ENCODE results near the gene KCNK5.

- TF ChIP-seq MAX (IDR thresholded peaks at IDR 0.05) (no peak), FOXA1 (IDR thresholded peaks at IDR 0.05) (no peak), REST (IDR thresholded peaks at IDR 0.05) (no peak), CTCF (IDR thresholded peaks at IDR 0.05; ENCODE audit: low read depth, low read length, missing input control) (no peak)
Observed at GRCh38 chr6:39166912-39167290, 62.4 kb downstream of the KCNK5 start.
